ENCODE results near the gene GLYATL3.
"Not testable (repeated sequence)": the region's sequence is repeated elsewhere in the genome, so short reads cannot be mapped to it uniquely, and the experiment has no call there.

GLYATL3 gene

DNA sequence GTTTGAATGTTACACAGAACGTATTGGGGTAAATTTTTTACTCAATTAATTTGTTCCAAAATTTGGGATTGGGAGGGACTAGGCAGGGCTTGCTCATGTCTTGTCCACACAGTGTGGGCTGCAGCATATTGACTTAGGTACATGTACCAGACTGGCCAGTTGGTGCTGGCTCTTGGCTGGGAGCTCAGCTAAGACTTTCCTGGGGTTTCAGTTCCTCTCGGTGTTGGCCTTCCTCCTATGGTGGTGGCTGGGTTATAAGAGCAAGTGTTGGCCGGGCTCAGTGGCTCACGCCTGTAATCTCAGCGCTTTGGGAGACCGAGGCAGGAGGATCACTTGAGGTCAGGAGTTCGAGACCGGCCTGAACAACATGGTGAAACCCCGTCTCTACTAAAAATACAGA, 31.7 kb upstream of the GLYATL3 start:
- no peak for DNase-seq (ENCODE audit: insufficient read length, low spot score)
- TF ChIP-seq PAX5 (IDR thresholded peaks at IDR 0.05; ENCODE audit: insufficient read depth, low read length, severe bottlenecking): no peak
- no peak for TF ChIP-seq POLR2AphosphoS5 (IDR thresholded peaks at IDR 0.05; ENCODE audit: low read depth, low read length)
- peak; percentile 79 for TF ChIP-seq SPI1 (IDR thresholded peaks at IDR 0.05; ENCODE audit: low read depth, low read length)
- no peak for TF ChIP-seq TAF1 (IDR thresholded peaks at IDR 0.05; ENCODE audit: low read depth, low read length)
- no peak for TF ChIP-seq POU2F2 (IDR thresholded peaks at IDR 0.05; ENCODE audit: low read depth, low read length)
- no peak for TF ChIP-seq POLR2A (IDR thresholded peaks at IDR 0.05; ENCODE audit: low read depth, low read length)
- no peak for FAIRE-seq

GRCh38 chr6:49476564-49476963, 23.2 kb upstream of the GLYATL3 start:
- FAIRE-seq; DNase-seq (ENCODE audit: insufficient read length, low spot score): not testable (repeated sequence)

GRCh38 chr6:49479308-49479970, 20.3 kb upstream of the GLYATL3 start:
- TF ChIP-seq POU2F2 (IDR thresholded peaks at IDR 0.05; ENCODE audit: low read depth, low read length) (no peak), POLR2AphosphoS5 (IDR thresholded peaks at IDR 0.05; ENCODE audit: low read depth, low read length) (no peak), POLR2A (IDR thresholded peaks at IDR 0.05; ENCODE audit: low read depth, low read length) (no peak), PAX5 (IDR thresholded peaks at IDR 0.05; ENCODE audit: insufficient read depth, low read length, severe bottlenecking) (no peak), TAF1 (IDR thresholded peaks at IDR 0.05; ENCODE audit: low read depth, low read length) (no peak), SPI1 (IDR thresholded peaks at IDR 0.05; ENCODE audit: low read depth, low read length) (no peak)
- DNase-seq (ENCODE audit: insufficient read length, low spot score) (no peak), FAIRE-seq (no peak)

GRCh38 chr6:49481846-49482245, 17.9 kb upstream of the GLYATL3 start:
- not testable (repeated sequence) for DNase-seq (ENCODE audit: insufficient read length, low spot score); FAIRE-seq

- DNase-seq (ENCODE audit: insufficient read length, low spot score); FAIRE-seq: not testable (repeated sequence)
These were observed 16.3 kb upstream of the GLYATL3 start for GRCh38 chr6:49483380-49483779.

DNA sequence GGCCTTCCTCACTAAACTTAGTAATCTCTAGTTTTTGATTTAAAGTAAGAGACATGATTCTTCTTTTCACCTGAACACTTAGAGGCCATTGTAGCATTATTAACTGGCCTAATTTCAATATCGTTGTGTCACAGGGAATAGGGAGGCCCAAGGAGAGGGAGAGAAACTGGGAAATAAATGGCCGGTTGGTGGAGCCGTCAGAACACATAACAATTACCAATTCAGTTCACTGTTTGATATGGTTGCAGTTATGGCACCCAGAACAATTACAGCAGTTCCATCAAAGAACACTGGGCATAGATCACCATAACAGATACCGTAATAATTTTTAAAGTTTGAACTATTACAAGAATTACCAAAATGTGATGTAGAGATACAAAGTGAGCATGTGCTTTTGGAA, 9.1 kb upstream of the GLYATL3 start:
- no peak for TF ChIP-seq POLR2AphosphoS5 (IDR thresholded peaks at IDR 0.05; ENCODE audit: low read depth, low read length)
- TF ChIP-seq SPI1 (IDR thresholded peaks at IDR 0.05; ENCODE audit: low read depth, low read length): no peak
- no peak for TF ChIP-seq TAF1 (IDR thresholded peaks at IDR 0.05; ENCODE audit: low read depth, low read length)
- no peak for TF ChIP-seq POU2F2 (IDR thresholded peaks at IDR 0.05; ENCODE audit: low read depth, low read length)
- no peak for TF ChIP-seq POLR2A (IDR thresholded peaks at IDR 0.05; ENCODE audit: low read depth, low read length)
- TF ChIP-seq PAX5 (IDR thresholded peaks at IDR 0.05; ENCODE audit: insufficient read depth, low read length, severe bottlenecking): no peak
- FAIRE-seq (no peak), DNase-seq (ENCODE audit: insufficient read length, low spot score) (no peak)

- FAIRE-seq (no peak), DNase-seq (ENCODE audit: insufficient read length, low spot score) (no peak)
- TF ChIP-seq PAX5 (IDR thresholded peaks at IDR 0.05; ENCODE audit: insufficient read depth, low read length, severe bottlenecking) (no peak), SPI1 (IDR thresholded peaks at IDR 0.05; ENCODE audit: low read depth, low read length) (no peak), POLR2AphosphoS5 (IDR thresholded peaks at IDR 0.05; ENCODE audit: low read depth, low read length) (no peak), POLR2A (IDR thresholded peaks at IDR 0.05; ENCODE audit: low read depth, low read length) (no peak), POU2F2 (IDR thresholded peaks at IDR 0.05; ENCODE audit: low read depth, low read length) (no peak), TAF1 (IDR thresholded peaks at IDR 0.05; ENCODE audit: low read depth, low read length) (no peak)
These were observed 2.4 kb upstream of the GLYATL3 start for GRCh38 chr6:49497304-49497703.

- FAIRE-seq: no peak
These were observed 597 bp upstream of the GLYATL3 start for GRCh38 chr6:49499126-49499525.

GRCh38 chr6:49504666-49505065, 4.9 kb downstream of the GLYATL3 start:
- TF ChIP-seq POU2F2 (IDR thresholded peaks at IDR 0.05; ENCODE audit: low read depth, low read length): no peak
- no peak for TF ChIP-seq POLR2A (IDR thresholded peaks at IDR 0.05; ENCODE audit: low read depth, low read length)
- no peak for TF ChIP-seq POLR2AphosphoS5 (IDR thresholded peaks at IDR 0.05; ENCODE audit: low read depth, low read length)
- no peak for TF ChIP-seq TAF1 (IDR thresholded peaks at IDR 0.05; ENCODE audit: low read depth, low read length)
- no peak for TF ChIP-seq PAX5 (IDR thresholded peaks at IDR 0.05; ENCODE audit: insufficient read depth, low read length, severe bottlenecking)
- no peak for TF ChIP-seq SPI1 (IDR thresholded peaks at IDR 0.05; ENCODE audit: low read depth, low read length)
- DNase-seq (ENCODE audit: insufficient read length, low spot score): no peak
- no peak for FAIRE-seq

More at GRCh38 chr6:49499126-49499525, 597 bp upstream of the GLYATL3 start:
- no peak for TF ChIP-seq POU2F2 (IDR thresholded peaks at IDR 0.05; ENCODE audit: low read depth, low read length)
- TF ChIP-seq POLR2AphosphoS5 (IDR thresholded peaks at IDR 0.05; ENCODE audit: low read depth, low read length): no peak
- TF ChIP-seq PAX5 (IDR thresholded peaks at IDR 0.05; ENCODE audit: insufficient read depth, low read length, severe bottlenecking): no peak
- no peak for TF ChIP-seq POLR2A (IDR thresholded peaks at IDR 0.05; ENCODE audit: low read depth, low read length)
- no peak for TF ChIP-seq TAF1 (IDR thresholded peaks at IDR 0.05; ENCODE audit: low read depth, low read length)
- TF ChIP-seq SPI1 (IDR thresholded peaks at IDR 0.05; ENCODE audit: low read depth, low read length): no peak
- DNase-seq (ENCODE audit: insufficient read length, low spot score): no peak

DNA sequence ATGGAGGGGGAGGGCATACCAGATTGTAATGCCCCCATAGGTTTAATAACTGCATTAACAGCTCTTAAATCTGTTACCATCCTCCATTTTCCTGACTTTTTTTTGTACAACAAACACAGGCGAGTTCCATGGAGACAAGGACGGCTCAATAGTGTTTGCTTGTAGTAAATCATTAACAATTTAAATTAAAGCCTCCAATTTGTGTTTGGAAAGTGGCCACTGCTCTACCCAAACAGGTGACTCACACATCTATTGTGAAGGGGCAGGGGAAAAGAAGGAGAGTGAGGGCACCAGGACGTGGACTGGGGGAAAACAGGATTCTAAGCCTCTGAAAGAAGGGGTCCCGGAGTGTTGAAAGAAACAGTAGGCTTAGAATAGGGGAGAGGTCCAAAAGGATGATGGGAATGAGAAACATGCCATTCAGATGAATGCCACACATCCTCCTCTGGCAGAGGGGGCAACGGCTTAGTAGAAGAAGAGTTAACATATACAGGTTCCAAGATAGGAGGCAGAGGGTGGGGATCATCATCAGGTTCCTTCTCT, 6.9 kb downstream of the GLYATL3 start:
- FAIRE-seq: no peak
- no peak for DNase-seq (ENCODE audit: insufficient read length, low spot score)
- no peak for TF ChIP-seq POLR2AphosphoS5 (IDR thresholded peaks at IDR 0.05; ENCODE audit: low read depth, low read length)
- no peak for TF ChIP-seq POLR2A (IDR thresholded peaks at IDR 0.05; ENCODE audit: low read depth, low read length)
- TF ChIP-seq SPI1 (IDR thresholded peaks at IDR 0.05; ENCODE audit: low read depth, low read length): no peak
- TF ChIP-seq PAX5 (IDR thresholded peaks at IDR 0.05; ENCODE audit: insufficient read depth, low read length, severe bottlenecking): no peak

DNA sequence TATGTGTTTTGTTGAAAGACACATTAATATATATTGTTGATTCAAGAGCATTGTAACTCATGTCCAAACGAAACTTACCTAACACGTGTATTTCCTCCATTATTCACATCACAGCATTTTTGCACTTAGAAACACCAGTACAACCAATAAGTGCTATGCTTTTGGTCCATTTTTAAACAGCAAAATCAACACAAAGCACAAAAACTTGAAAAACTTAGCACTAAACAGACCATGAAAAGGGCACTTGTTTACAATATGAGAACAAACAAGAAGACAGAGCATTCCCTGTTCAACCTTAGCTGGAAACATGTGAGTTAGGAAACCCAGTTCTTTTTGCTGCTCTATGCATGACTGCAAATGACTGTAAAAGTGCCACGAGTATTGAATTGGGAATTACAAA, 9.6 kb downstream of the GLYATL3 start:
- TF ChIP-seq POLR2A (IDR thresholded peaks at IDR 0.05; ENCODE audit: low read depth, low read length) (no peak), POU2F2 (IDR thresholded peaks at IDR 0.05; ENCODE audit: low read depth, low read length) (no peak), POLR2AphosphoS5 (IDR thresholded peaks at IDR 0.05; ENCODE audit: low read depth, low read length) (no peak), TAF1 (IDR thresholded peaks at IDR 0.05; ENCODE audit: low read depth, low read length) (no peak), SPI1 (IDR thresholded peaks at IDR 0.05; ENCODE audit: low read depth, low read length) (no peak), PAX5 (IDR thresholded peaks at IDR 0.05; ENCODE audit: insufficient read depth, low read length, severe bottlenecking) (no peak)
- FAIRE-seq: no peak
- no peak for DNase-seq (ENCODE audit: insufficient read length, low spot score)

Measured in GM12891 (cell line).